Natural killer cell (primary cell): Measurements from ENCODE around the gene ADAP1. TPM values are rescaled to one million over a fixed set of nuclear protein-coding genes. Genes with fewer than 3 reads are reported as not detected.

Source experiments
- total RNA-seq, 4 donors: library from RNA; stranded (reverse); fragments of 120-200 nt in 1 of 4; gene quantifications; one replicate each; pipeline versions ENCODE4 v1.2.3 to v1.2.4, GENCODE V29; 2013 to 2022

The ADAP1 gene
- total RNA-seq, 3 donors from 2014 or later (not counting 1 experiment from before 2014, with no cell fraction given), result 87.2 to 117 (median 89.2) TPM

Other genes with a start within 250 kb of the ADAP1 start
- 10 to 100 TPM in 2 of 3 donors, 1 to 10 TPM in 1; 6.7 to 10.3 (median 10.3) TPM for gene DNAAF5, start 228.0 kb downstream of the ADAP1 start, total RNA-seq
- gene PRKAR1B, start 227.4 kb downstream of the ADAP1 start, total RNA-seq, result 1 to 10 TPM; 2.4 to 3.8 (median 3.0) TPM
- gene SUN1, start 122.2 kb downstream of the ADAP1 start, total RNA-seq, result 10 to 100 TPM; 40.2 to 63.5 (median 48.0) TPM
- gene GET4, start 78.1 kb downstream of the ADAP1 start, total RNA-seq, result 10 to 100 TPM; 69.3 to 81.6 (median 73.2) TPM
- gene COX19, start 20.9 kb upstream of the ADAP1 start, total RNA-seq, result 10 to 100 TPM; 33.6 to 38.3 (median 33.6) TPM
- gene CYP2W1, start 28.5 kb upstream of the ADAP1 start, total RNA-seq, result not detected
- gene GPR146, start 89.9 kb upstream of the ADAP1 start, total RNA-seq, result 1 to 10 TPM; 2.3 to 4.5 (median 2.5) TPM
- under 1 TPM in 2 of 3 donors, not detected in 1; 0.25 to 0.26 TPM for gene GPER1, start 133.4 kb upstream of the ADAP1 start, total RNA-seq
- gene ZFAND2A, start 205.5 kb upstream of the ADAP1 start, total RNA-seq, result 100 to 1,000 TPM in 2 of 3 donors, 10 to 100 TPM in 1; 99.1 to 122 (median 106) TPM